Gastrocnemius medialis (tissue), 4 donors: ENCODE results near the gene LCE3C.

Experiments
- POLR2A ChIP-seq, 2 donors: fragments of 450-650 bp; IDR thresholded peaks; one replicate each; pipeline ENCODE4 v1.6.1; 2017; ENCODE audit warnings: antibody characterized with exemption in 2 of 2, mild to moderate bottlenecking in 2 of 2, moderate library complexity in 2 of 2
- TF ChIP-seq, protein P1 (sequence below), 5 experiments: fragments of 450-650 bp in 3 of 5; fragments of 200-600 bp in 2 of 5; sonication (generic) in 2 of 5; IDR thresholded peaks in 4 of 5; conservative IDR thresholded peaks in 1 of 5; 1 replicate in 4 of 5; 2 replicates in 1 of 5; pipeline ENCODE4 v1.5.1; 2016 to 2019; ENCODE audit warnings: antibody characterized with exemption in 5 of 5, mild to moderate bottlenecking in 3 of 5, moderate library complexity in 3 of 5

DNA sequence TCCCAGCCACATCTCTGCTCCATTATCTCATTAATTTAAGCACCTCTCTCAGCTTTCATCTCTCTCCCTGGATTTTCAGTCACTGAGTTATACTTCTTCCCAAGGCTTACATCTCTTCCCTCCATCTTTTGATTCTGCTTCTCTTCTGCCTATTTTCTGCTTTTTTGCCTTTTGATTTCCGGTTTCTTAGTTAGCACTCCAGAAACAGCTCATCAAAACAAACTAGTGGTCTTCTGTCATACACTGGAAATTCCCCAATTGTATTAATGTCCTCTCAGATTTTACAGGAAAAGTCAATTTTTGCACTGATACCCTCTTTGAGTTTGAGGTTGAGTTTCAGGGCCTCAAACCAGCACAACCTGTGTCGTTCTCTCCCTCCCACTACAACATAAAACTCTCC is 34.9 kb upstream of the LCE3C start:
- TF ChIP-seq, protein P1, sequence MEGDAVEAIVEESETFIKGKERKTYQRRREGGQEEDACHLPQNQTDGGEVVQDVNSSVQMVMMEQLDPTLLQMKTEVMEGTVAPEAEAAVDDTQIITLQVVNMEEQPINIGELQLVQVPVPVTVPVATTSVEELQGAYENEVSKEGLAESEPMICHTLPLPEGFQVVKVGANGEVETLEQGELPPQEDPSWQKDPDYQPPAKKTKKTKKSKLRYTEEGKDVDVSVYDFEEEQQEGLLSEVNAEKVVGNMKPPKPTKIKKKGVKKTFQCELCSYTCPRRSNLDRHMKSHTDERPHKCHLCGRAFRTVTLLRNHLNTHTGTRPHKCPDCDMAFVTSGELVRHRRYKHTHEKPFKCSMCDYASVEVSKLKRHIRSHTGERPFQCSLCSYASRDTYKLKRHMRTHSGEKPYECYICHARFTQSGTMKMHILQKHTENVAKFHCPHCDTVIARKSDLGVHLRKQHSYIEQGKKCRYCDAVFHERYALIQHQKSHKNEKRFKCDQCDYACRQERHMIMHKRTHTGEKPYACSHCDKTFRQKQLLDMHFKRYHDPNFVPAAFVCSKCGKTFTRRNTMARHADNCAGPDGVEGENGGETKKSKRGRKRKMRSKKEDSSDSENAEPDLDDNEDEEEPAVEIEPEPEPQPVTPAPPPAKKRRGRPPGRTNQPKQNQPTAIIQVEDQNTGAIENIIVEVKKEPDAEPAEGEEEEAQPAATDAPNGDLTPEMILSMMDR (IDR thresholded peaks at IDR 0.05 in 4 of 5, conservative IDR thresholded peaks at IDR 0.05 in 1 of 5): no peak
- TF ChIP-seq POLR2A (IDR thresholded peaks at IDR 0.05): no peak
